ENCODE measurements around the gene DGKA.

- TF ChIP-seq CTCF (IDR thresholded peaks at IDR 0.05; ENCODE audit: insufficient read depth, low read depth, low read length), result no peak
- no peak for TF ChIP-seq EZH2 (IDR thresholded peaks at IDR 0.05; ENCODE audit: insufficient read depth, low read length)
These were observed 31.9 kb upstream of the DGKA start for GRCh38 chr12:55899082-55899481.
